Vagina (tissue), 2 donors: ENCODE data around the gene PER2. TPM values are rescaled to one million over a fixed set of nuclear protein-coding genes. Genes with fewer than 3 reads are reported as not detected.

Experiments
- DNase-seq, 2 donors: peaks; one replicate each; pipeline ENCODE4 v3.0.0-alpha.2; 2017; ENCODE audit errors: extremely low spot score in 2 of 2
- H3K27ac ChIP-seq: fragments of 200-600 bp; sonication (generic); one replicate; pipeline ENCODE4 v1.5.1; 2019
- H3K27me3 ChIP-seq: fragments of 200-600 bp; sonication (generic); one replicate; pipeline ENCODE4 v1.5.1; 2019
- H3K36me3 ChIP-seq, 2 donors: fragments of 200-600 bp; sonication (generic); one replicate each; pipeline ENCODE4 v1.5.1; 2017 to 2019
- H3K4me1 ChIP-seq: fragments of 200-600 bp; sonication (generic); one replicate; pipeline ENCODE4 v1.5.1; 2019
- H3K4me3 ChIP-seq, 2 donors: fragments of 200-600 bp; sonication (generic); 1 replicate in 1 of 2; 2 replicates in 1 of 2; pipeline ENCODE4 v1.5.1; 2016 to 2019
- H3K9me3 ChIP-seq: fragments of 200-600 bp; sonication (generic); one replicate; pipeline ENCODE4 v1.5.1; 2019
- POLR2A ChIP-seq, 2 donors: fragments of 450-650 bp; IDR thresholded peaks; one replicate each; pipeline ENCODE4 v1.6.1; 2017; ENCODE audit warnings: antibody characterized with exemption in 2 of 2, mild to moderate bottlenecking in 2 of 2, moderate library complexity in 2 of 2
- POLR2AphosphoS5 ChIP-seq, 2 donors: sonication (generic); formaldehyde crosslinking; IDR thresholded peaks; one replicate each; pipeline ENCODE4 v1.9.0; 2017; ENCODE audit warnings: antibody characterized with exemption in 2 of 2, mild to moderate bottlenecking in 2 of 2, low read depth in 1 of 2; ENCODE audit not compliant: insufficient read depth in 1 of 2
- intact Hi-C: fragments of 100-400 bp; cut with DNase I; formaldehyde crosslinking; loops from one replicate; pipeline ENCODE4 v1.15.1; 2023
- total RNA-seq: library from RNA; depleted of rRNA; stranded (reverse); fragments of >200 nt; gene quantifications from one replicate; pipeline ENCODE4 v1.2.3, GENCODE V29; 2016
- TF ChIP-seq, protein P1 (sequence below), 3 experiments: fragments of 450-650 bp in 2 of 3; fragments of 200-600 bp in 1 of 3; sonication (generic) in 1 of 3; IDR thresholded peaks; one replicate each; pipeline ENCODE4 v1.5.1; 2017 to 2019; ENCODE audit warnings: antibody characterized with exemption in 3 of 3, mild to moderate bottlenecking in 2 of 3, moderate library complexity in 2 of 3

PER2 gene
- total RNA-seq, 1 donor from 2014 or later: 21.1 TPM

DNA sequence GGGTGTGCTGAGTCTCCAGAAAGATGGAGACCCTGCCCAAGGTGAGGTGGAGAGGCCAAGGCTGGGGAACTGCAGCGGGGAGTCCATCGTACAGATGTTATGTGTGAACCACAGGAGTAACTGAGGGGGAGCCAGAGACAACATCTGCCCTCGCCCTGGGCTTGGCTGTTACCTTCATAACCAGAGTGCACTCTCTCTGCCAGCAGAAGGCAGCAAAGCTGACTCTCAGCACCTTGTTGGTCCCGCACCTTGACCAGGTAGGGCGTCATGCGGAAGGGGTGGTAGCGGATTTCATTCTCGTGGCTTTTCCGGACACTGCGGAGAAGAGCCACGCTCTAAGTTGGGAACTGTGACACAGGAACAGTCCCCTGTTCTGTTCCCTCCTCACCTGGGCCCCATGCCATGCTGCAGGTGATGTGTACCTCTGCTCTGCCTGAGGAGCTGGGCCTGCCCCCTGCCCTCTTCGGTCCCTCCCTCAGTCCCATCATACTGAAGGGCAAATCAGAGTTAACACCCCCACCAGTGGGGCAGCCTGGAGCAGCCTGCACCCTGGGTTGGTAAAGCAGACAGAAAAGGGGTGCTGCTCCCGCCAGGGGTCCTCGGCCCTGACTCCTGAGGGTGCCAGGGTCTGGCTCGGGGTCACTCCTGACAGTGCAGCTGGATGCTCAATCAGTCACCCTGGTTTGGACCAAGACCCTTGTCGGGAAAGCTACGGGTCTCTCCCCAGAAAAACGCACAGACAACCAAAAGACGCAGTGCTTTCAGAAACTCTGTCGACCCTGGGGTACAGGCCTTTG lies 20.3 kb downstream of the PER2 start:
- H3K9me3 ChIP-seq: no peaks in the 10 kb centered on the region
- H3K36me3 ChIP-seq: peaks cover 0 to 53% of the 10 kb centered on the region in 2 donors
- DNase-seq: no peak
- H3K4me1 ChIP-seq: peaks cover 13% of the 10 kb centered on the region
- no peak overlapping the region for H3K4me3 ChIP-seq
- no peaks in the 10 kb centered on the region for H3K27me3 ChIP-seq
- no peak for TF ChIP-seq POLR2AphosphoS5 (IDR thresholded peaks at IDR 0.05; ENCODE audit: insufficient read depth in 1 of 2, low read depth in 1 of 2)
- no peak for TF ChIP-seq POLR2A (IDR thresholded peaks at IDR 0.05)
- TF ChIP-seq, protein P1, sequence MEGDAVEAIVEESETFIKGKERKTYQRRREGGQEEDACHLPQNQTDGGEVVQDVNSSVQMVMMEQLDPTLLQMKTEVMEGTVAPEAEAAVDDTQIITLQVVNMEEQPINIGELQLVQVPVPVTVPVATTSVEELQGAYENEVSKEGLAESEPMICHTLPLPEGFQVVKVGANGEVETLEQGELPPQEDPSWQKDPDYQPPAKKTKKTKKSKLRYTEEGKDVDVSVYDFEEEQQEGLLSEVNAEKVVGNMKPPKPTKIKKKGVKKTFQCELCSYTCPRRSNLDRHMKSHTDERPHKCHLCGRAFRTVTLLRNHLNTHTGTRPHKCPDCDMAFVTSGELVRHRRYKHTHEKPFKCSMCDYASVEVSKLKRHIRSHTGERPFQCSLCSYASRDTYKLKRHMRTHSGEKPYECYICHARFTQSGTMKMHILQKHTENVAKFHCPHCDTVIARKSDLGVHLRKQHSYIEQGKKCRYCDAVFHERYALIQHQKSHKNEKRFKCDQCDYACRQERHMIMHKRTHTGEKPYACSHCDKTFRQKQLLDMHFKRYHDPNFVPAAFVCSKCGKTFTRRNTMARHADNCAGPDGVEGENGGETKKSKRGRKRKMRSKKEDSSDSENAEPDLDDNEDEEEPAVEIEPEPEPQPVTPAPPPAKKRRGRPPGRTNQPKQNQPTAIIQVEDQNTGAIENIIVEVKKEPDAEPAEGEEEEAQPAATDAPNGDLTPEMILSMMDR (IDR thresholded peaks at IDR 0.05): no peak
- intact Hi-C loops: no loop called here
- no peak overlapping the region for H3K27ac ChIP-seq

DNA sequence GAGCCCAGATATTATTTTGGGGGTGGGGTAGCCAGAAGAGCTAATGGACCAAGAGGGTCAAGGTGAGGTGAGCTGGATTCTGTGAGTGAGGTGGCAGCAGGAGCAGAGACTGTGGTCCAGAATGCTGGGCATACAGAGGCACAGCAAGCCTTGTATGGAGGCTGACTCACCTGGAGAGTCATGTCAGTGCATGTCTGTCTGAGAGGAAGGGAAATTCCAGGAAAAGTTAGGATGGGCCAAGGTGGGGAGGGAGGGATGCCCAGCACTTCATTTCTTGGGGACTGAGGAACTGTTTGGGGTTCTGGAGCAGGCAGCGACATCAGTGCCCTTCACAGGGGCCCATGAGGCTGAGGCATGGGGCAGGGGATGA lies 21.1 kb downstream of the PER2 start:
- peaks cover 20% of the 10 kb centered on the region for H3K4me1 ChIP-seq
- H3K27me3 ChIP-seq: no peaks in the 10 kb centered on the region
- H3K9me3 ChIP-seq: no peaks in the 10 kb centered on the region
- DNase-seq: no peak
- no peak overlapping the region for H3K4me3 ChIP-seq
- no peak for TF ChIP-seq POLR2A (IDR thresholded peaks at IDR 0.05)
- TF ChIP-seq, protein P1 (IDR thresholded peaks at IDR 0.05): no peak
- no peak for TF ChIP-seq POLR2AphosphoS5 (IDR thresholded peaks at IDR 0.05; ENCODE audit: insufficient read depth in 1 of 2, low read depth in 1 of 2)
- H3K36me3 ChIP-seq: peaks cover 0 to 46% of the 10 kb centered on the region in 2 donors
- intact Hi-C loops: no loop called here
- no peak overlapping the region for H3K27ac ChIP-seq

DNA sequence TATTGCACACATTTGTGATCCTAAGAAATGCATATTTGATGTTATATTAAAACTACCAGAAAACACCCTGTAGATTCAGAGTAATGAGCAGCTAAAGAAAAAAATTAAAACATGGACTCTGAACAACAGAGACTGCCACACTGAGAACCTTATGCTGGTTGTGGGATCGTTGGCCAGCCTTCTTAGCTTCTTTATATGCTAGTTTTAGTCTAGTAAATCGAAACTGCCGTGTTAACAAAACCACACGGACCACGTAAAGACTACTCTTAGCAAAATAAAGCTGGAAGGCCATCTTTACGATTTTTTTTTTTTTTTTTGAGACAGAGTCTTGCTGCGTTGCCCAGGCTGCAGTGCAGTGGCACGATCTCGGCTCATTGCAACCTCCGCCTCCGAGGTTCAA lies 22.8 kb downstream of the PER2 start:
- TF ChIP-seq POLR2A (IDR thresholded peaks at IDR 0.05) (no peak), POLR2AphosphoS5 (IDR thresholded peaks at IDR 0.05; ENCODE audit: insufficient read depth in 1 of 2, low read depth in 1 of 2) (no peak)
- TF ChIP-seq, protein P1 (IDR thresholded peaks at IDR 0.05): no peak
- Histone ChIP-seq H3K27ac (no peak overlapping the region), H3K27me3 (no peaks in the 10 kb centered on the region), H3K4me3 (no peak overlapping the region), H3K9me3 (no peaks in the 10 kb centered on the region), H3K4me1 (peaks cover 26% of the 10 kb centered on the region), H3K36me3 (peaks cover 0 to 43% of the 10 kb centered on the region in 2 donors)
- intact Hi-C loops: no loop called here
- no peak for DNase-seq

DNA sequence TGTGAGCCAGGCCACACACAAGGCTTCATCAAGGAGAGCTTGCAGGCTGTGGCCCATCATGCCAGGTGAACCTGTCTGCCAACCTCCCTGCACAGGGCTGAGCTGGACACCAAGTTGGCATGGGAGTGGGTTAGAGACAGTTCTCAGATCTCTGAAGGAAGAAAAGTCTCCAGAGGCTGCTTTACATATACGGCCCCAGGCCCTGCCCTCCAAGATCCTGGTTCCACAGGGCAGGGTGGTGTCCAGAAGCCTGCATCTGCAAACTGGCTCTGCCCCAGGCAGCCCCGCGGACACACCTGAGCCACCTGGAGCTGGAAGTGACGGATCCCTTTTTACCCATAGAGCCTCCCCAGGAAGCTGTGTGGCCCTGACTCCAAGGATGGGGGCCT lies 24.3 kb downstream of the PER2 start:
- intact Hi-C loops: loop anchor here (1.0 kb wide), 1 partner anchor 403 kb away; no protein-coding TSS in a partner anchor
- H3K27ac ChIP-seq: peak overlapping the region; percentile 78
- H3K4me1 ChIP-seq: peaks cover 26% of the 10 kb centered on the region
- no peak for TF ChIP-seq POLR2AphosphoS5 (IDR thresholded peaks at IDR 0.05; ENCODE audit: insufficient read depth in 1 of 2, low read depth in 1 of 2)
- TF ChIP-seq POLR2A (IDR thresholded peaks at IDR 0.05): no peak
- TF ChIP-seq, protein P1 (IDR thresholded peaks at IDR 0.05): no peak
- no peaks in the 10 kb centered on the region for H3K9me3 ChIP-seq
- DNase-seq: no peak
- H3K36me3 ChIP-seq: peaks cover 0 to 40% of the 10 kb centered on the region in 2 donors
- H3K27me3 ChIP-seq: no peaks in the 10 kb centered on the region
- no peak overlapping the region for H3K4me3 ChIP-seq
